CD14-positive monocyte (primary cell): Measurements from ENCODE around the gene CEL. TPM values are rescaled to one million over a fixed set of nuclear protein-coding genes. Genes with fewer than 3 reads are reported as not detected.

Experiments
- DNase-seq, 3 donors: peaks; one replicate each; pipeline ENCODE4 v3.0.0-alpha.2; 2011 to 2022
- H2AFZ ChIP-seq: 2 replicates; pipeline ENCODE4 v1.6.0; 2012; ENCODE audit warnings: mild to moderate bottlenecking, low read depth, low read length, inconsistent platforms; ENCODE audit not compliant: insufficient read depth, poor library complexity, severe bottlenecking
- H3K27ac ChIP-seq, 2 donors: 1 replicate in 1 of 2; 2 replicates in 1 of 2; pipeline ENCODE4 v1.5.1; 2012 to 2013; ENCODE audit warnings: low read length in 2 of 2, control low read depth in 1 of 2, inconsistent platforms in 1 of 2, low read depth in 1 of 2, mild to moderate bottlenecking in 1 of 2
- H3K27me3 ChIP-seq, 2 donors: one replicate each; pipeline versions ENCODE4 v1.6.0 to v1.6.1; 2011 to 2013; ENCODE audit warnings: low read length in 2 of 2; ENCODE audit not compliant: control insufficient read depth in 2 of 2, insufficient read depth in 2 of 2
- H3K36me3 ChIP-seq, 2 donors: replicated peaks in 1 of 2; 1 replicate in 1 of 2; 2 replicates in 1 of 2; pipeline versions ENCODE4 v1.5.1 to v1.6.1; 2012 to 2013; ENCODE audit warnings: low read length in 2 of 2, control low read depth in 1 of 2, inconsistent platforms in 1 of 2, mild to moderate bottlenecking in 1 of 2; ENCODE audit not compliant: insufficient read depth in 2 of 2, control insufficient read depth in 1 of 2
- H3K4me1 ChIP-seq, 2 donors: 1 replicate in 1 of 2; 2 replicates in 1 of 2; pipeline versions ENCODE4 v1.5.1 to v1.6.1; 2012 to 2013; ENCODE audit warnings: low read length in 2 of 2, control low read depth in 1 of 2, inconsistent platforms in 1 of 2, mild to moderate bottlenecking in 1 of 2, moderate library complexity in 1 of 2; ENCODE audit not compliant: insufficient read depth in 2 of 2, control insufficient read depth in 1 of 2
- H3K4me2 ChIP-seq: replicated peaks from 2 replicates; pipeline ENCODE3; 2012; ENCODE audit warnings: low read length, moderate library complexity, mild to moderate bottlenecking; ENCODE audit not compliant: poor library complexity, severe bottlenecking; ENCODE audit errors: extremely low read depth
- H3K4me3 ChIP-seq, 3 experiments: fragments of 200-600 bp in 1 of 3; sonication (generic) in 1 of 3; replicated peaks in 1 of 3; 1 replicate in 2 of 3; 2 replicates in 1 of 3; pipeline ENCODE4 v1.5.1; 2011 to 2013; ENCODE audit warnings: low read length in 3 of 3, mild to moderate bottlenecking in 3 of 3, control low read depth in 2 of 3, low read depth in 2 of 3, inconsistent platforms in 1 of 3, moderate library complexity in 1 of 3
- H3K79me2 ChIP-seq: 2 replicates; pipeline ENCODE4 v1.6.0; 2012; ENCODE audit warnings: mild to moderate bottlenecking, control low read depth, inconsistent platforms, low read length, moderate library complexity; ENCODE audit not compliant: insufficient read depth
- H3K9ac ChIP-seq: 2 replicates; pipeline ENCODE4 v1.6.0; 2017; ENCODE audit warnings: low read length, mild to moderate bottlenecking; ENCODE audit not compliant: insufficient read depth, poor library complexity, severe bottlenecking
- H3K9me3 ChIP-seq, 2 donors: replicated peaks in 1 of 2; 1 replicate in 1 of 2; 2 replicates in 1 of 2; pipeline versions ENCODE4 v1.5.1 to v1.6.1; 2012 to 2013; ENCODE audit warnings: low read length in 2 of 2, control low read depth in 1 of 2; ENCODE audit not compliant: control insufficient read depth in 1 of 2, insufficient read depth in 1 of 2
- H4K20me1 ChIP-seq: 2 replicates; pipeline ENCODE4 v1.6.0; 2012; ENCODE audit warnings: mild to moderate bottlenecking, low read length, control low read depth, moderate library complexity; ENCODE audit not compliant: insufficient read depth
- H3K27ac Mint-ChIP-seq, 7 donors: one replicate each; pipeline ENCODE4 v1.8.0; 2020; ENCODE audit warnings: mild to moderate bottlenecking in 7 of 7, mixed read lengths in 7 of 7, moderate library complexity in 6 of 7, inconsistent platforms in 2 of 7
- H3K27me3 Mint-ChIP-seq, 3 donors: one replicate each; pipeline ENCODE4 v1.8.0; 2021 to 2022; ENCODE audit warnings: low read depth in 3 of 3, mild to moderate bottlenecking in 3 of 3, mixed read lengths in 3 of 3, moderate library complexity in 3 of 3, inconsistent platforms in 1 of 3
- H3K36me3 Mint-ChIP-seq, 2 donors: one replicate each; pipeline ENCODE4 v1.8.0; 2020; ENCODE audit warnings: mixed read lengths in 2 of 2, inconsistent platforms in 1 of 2, mild to moderate bottlenecking in 1 of 2
- H3K4me1 Mint-ChIP-seq: one replicate; pipeline ENCODE4 v1.8.0; 2020; ENCODE audit warnings: mild to moderate bottlenecking, mixed read lengths
- H3K4me3 Mint-ChIP-seq, 2 donors: one replicate each; pipeline ENCODE4 v1.8.0; 2020; ENCODE audit warnings: mild to moderate bottlenecking in 2 of 2, mixed read lengths in 2 of 2, moderate library complexity in 1 of 2
- H3K9me3 Mint-ChIP-seq, 7 donors: one replicate each; pipeline ENCODE4 v1.8.0; 2020 to 2022; ENCODE audit warnings: mixed read lengths in 7 of 7, mild to moderate bottlenecking in 6 of 7, moderate library complexity in 6 of 7, inconsistent platforms in 2 of 7
- CTCF ChIP-seq: fragments of 200-600 bp; IDR thresholded peaks from one replicate; pipeline ENCODE4 v1.8.0; 2022; ENCODE audit warnings: antibody characterized with exemption, mild to moderate bottlenecking
- WGBS: methylation state at CpG from one replicate; pipeline ENCODE4 v1.1.5; 2013; ENCODE audit warnings: missing lambda C conversion rate; ENCODE audit not compliant: insufficient coverage; 5-methylcytosine and 5-hydroxymethylcytosine counted together
- intact Hi-C, 2 donors: fragments of 100-400 bp; cut with micrococcal nuclease; formaldehyde crosslinking; loops; one replicate each; pipeline versions ENCODE4 v1.15.0 to v1.15.1; 2023
- polyA plus RNA-seq, 3 donors: library from polyadenylated mRNA; depleted of rRNA in 1 of 3; unstranded in 2 of 3; stranded (reverse) in 1 of 3; fragments of 300-500 nt in 2 of 3; fragments of >200 nt in 1 of 3; fragmentation: Illumina TruSeq in 2 of 3; gene quantifications; 1 replicate in 2 of 3; 2 replicates in 1 of 3; pipeline ENCODE4 v1.2.3, GENCODE V29; 2012 to 2021

The CEL gene
- polyA plus RNA-seq, 3 donors = 0.24 TPM; not detected in 2

GRCh38 chr9:133048595-133048994 is 13.2 kb upstream of the CEL start:
- Mint-ChIP-seq H3K27ac (no peak overlapping the region), H3K27me3 (no peaks in the 10 kb centered on the region), H3K9me3 (no peaks in the 10 kb centered on the region), H3K4me3 (no peak overlapping the region), H3K36me3 (peaks cover 71 to 93% of the 10 kb centered on the region in 2 donors), H3K4me1 (no peaks in the 10 kb centered on the region)
- intact Hi-C loops = no loop called here
- H3K27ac ChIP-seq = no peak overlapping the region
- H3K36me3 ChIP-seq = peaks cover 86 to 96% of the 10 kb centered on the region in 2 donors
- H3K4me1 ChIP-seq = no peaks in the 10 kb centered on the region
- no peak overlapping the region for H3K9ac ChIP-seq
- no peak for DNase-seq
- WGBS = 44% methylated on average over 3 of the region's 5 CpGs
- H3K4me3 ChIP-seq = no peak overlapping the region
- no peaks in the 10 kb centered on the region for H3K9me3 ChIP-seq
- H2AFZ ChIP-seq = no peak overlapping the region
- no peaks in the 10 kb centered on the region for H4K20me1 ChIP-seq
- H3K27me3 ChIP-seq = no peaks in the 10 kb centered on the region
- no peaks in the 10 kb centered on the region for H3K79me2 ChIP-seq
- no peak overlapping the region for H3K4me2 ChIP-seq
- TF ChIP-seq CTCF = peak; percentile 19

- intact Hi-C loops = no loop called here
Observed at GRCh38 chr9:133049043-133049442, 12.7 kb upstream of the CEL start.

More at GRCh38 chr9:133049043-133049442, 12.7 kb upstream of the CEL start:
- peaks cover 87 to 96% of the 10 kb centered on the region in 2 donors for H3K36me3 ChIP-seq
- H3K27me3 ChIP-seq = no peaks in the 10 kb centered on the region
- DNase-seq = no peak
- no peak for TF ChIP-seq CTCF
- no peak overlapping the region for H3K4me3 ChIP-seq
- H4K20me1 ChIP-seq = no peaks in the 10 kb centered on the region
- peaks cover 71 to 93% of the 10 kb centered on the region in 2 donors for H3K36me3 Mint-ChIP-seq
- H3K4me2 ChIP-seq = no peak overlapping the region
- H3K4me3 Mint-ChIP-seq = no peak overlapping the region
- no peaks in the 10 kb centered on the region for H3K9me3 ChIP-seq
- 91% methylated on average over 11 of the region's 13 CpGs for WGBS
- H3K79me2 ChIP-seq = no peaks in the 10 kb centered on the region
- no peaks in the 10 kb centered on the region for H3K4me1 Mint-ChIP-seq
- no peak overlapping the region for H3K27ac Mint-ChIP-seq
- no peaks in the 10 kb centered on the region for H3K4me1 ChIP-seq
- H3K27me3 Mint-ChIP-seq = no peaks in the 10 kb centered on the region
- no peaks in the 10 kb centered on the region for H3K9me3 Mint-ChIP-seq
- no peak overlapping the region for H3K9ac ChIP-seq
- no peak overlapping the region for H2AFZ ChIP-seq
- no peak overlapping the region for H3K27ac ChIP-seq
